HG02798 (cell line): ENCODE data around the gene RAI1.

Source experiments
- ATAC-seq: cut with Tn5 transposase; IDR thresholded peaks from one replicate; pipeline ENCODE4 v1.9.1; 2021; ENCODE audit warnings: mild to moderate bottlenecking; ENCODE audit not compliant: unreplicated experiment, poor library complexity

The RAI1 gene

GRCh38 chr17:17758941-17759563 lies 77.8 kb downstream of the RAI1 start:
- no peak for ATAC-seq

- no peak for ATAC-seq
These were observed 79.1 kb downstream of the RAI1 start for GRCh38 chr17:17760350-17760749.

- ATAC-seq: no peak
These were observed 79.8 kb downstream of the RAI1 start for GRCh38 chr17:17760872-17761550.

GRCh38 chr17:17761894-17762743 lies 80.9 kb downstream of the RAI1 start:
- ATAC-seq: no peak

GRCh38 chr17:17762744-17763105 lies 81.5 kb downstream of the RAI1 start:
- no peak for ATAC-seq

- no peak for ATAC-seq
These were observed 81.9 kb downstream of the RAI1 start for GRCh38 chr17:17763136-17763535.

- no peak for ATAC-seq
These were observed 82.5 kb downstream of the RAI1 start for GRCh38 chr17:17763734-17764133.

- ATAC-seq: peak; percentile 12
These were observed 84.3 kb downstream of the RAI1 start for GRCh38 chr17:17765359-17766076.

GRCh38 chr17:17766077-17766743 lies 85.0 kb downstream of the RAI1 start:
- ATAC-seq: peak; percentile 54

- ATAC-seq: no peak
These were observed 85.5 kb downstream of the RAI1 start for GRCh38 chr17:17766744-17767120.

GRCh38 chr17:17767154-17767869 lies 86.1 kb downstream of the RAI1 start:
- ATAC-seq: no peak

- ATAC-seq: no peak
These were observed 86.7 kb downstream of the RAI1 start for GRCh38 chr17:17767887-17768418.

- no peak for ATAC-seq
These were observed 87.3 kb downstream of the RAI1 start for GRCh38 chr17:17768424-17769088.

GRCh38 chr17:17769869-17770631 lies 88.8 kb downstream of the RAI1 start:
- ATAC-seq: no peak

- no peak for ATAC-seq
These were observed 89.4 kb downstream of the RAI1 start for GRCh38 chr17:17770632-17771044.

- ATAC-seq: no peak
These were observed 90.4 kb downstream of the RAI1 start for GRCh38 chr17:17771498-17772201.

- no peak for ATAC-seq
These were observed 91.0 kb downstream of the RAI1 start for GRCh38 chr17:17772231-17772630.
